Ectodermal cell (in vitro differentiated cells): Measurements from ENCODE around the gene ERBB3. TPM values are rescaled to one million over a fixed set of nuclear protein-coding genes. Genes with fewer than 3 reads are reported as not detected.
"Not testable (repeated sequence)": the region's sequence is repeated elsewhere in the genome, so short reads cannot be mapped to it uniquely, and the experiment has no call there.

Experiments used
- H3K27ac ChIP-seq: 2 replicates; pipeline ENCODE4 v1.7.0; 2013; ENCODE audit warnings: mild to moderate bottlenecking, low read depth, low read length; ENCODE audit not compliant: insufficient read depth, poor library complexity, severe bottlenecking
- H3K27me3 ChIP-seq: 2 replicates; pipeline ENCODE4 v1.7.0; 2013; ENCODE audit warnings: mild to moderate bottlenecking, low read length; ENCODE audit not compliant: insufficient read depth, control insufficient read depth, poor library complexity, severe bottlenecking
- H3K36me3 ChIP-seq: one replicate; pipeline ENCODE4 v1.7.0; 2013; ENCODE audit warnings: low read length; ENCODE audit not compliant: control insufficient read depth, insufficient read depth
- H3K4me1 ChIP-seq: one replicate; pipeline ENCODE4 v1.7.0; 2013; ENCODE audit warnings: low read length; ENCODE audit not compliant: control insufficient read depth, insufficient read depth
- H3K4me3 ChIP-seq: 2 replicates; pipeline ENCODE4 v1.7.0; 2013; ENCODE audit warnings: low read depth, low read length, control low read depth; ENCODE audit not compliant: insufficient read depth
- H3K9me3 ChIP-seq: 2 replicates; pipeline ENCODE4 v1.7.0; 2013; ENCODE audit warnings: mild to moderate bottlenecking, low read length, moderate library complexity; ENCODE audit not compliant: control insufficient read depth
- WGBS, 2 experiments: methylation state at CpG; one replicate each; pipeline ENCODE4 v1.1.7; 2013; ENCODE audit warnings: missing lambda C conversion rate in 2 of 2; 5-methylcytosine and 5-hydroxymethylcytosine counted together
- polyA plus RNA-seq, 4 experiments: library from polyadenylated mRNA; stranded (reverse); fragments of 50-300 nt; gene quantifications; one replicate each; pipeline ENCODE4 v1.2.3, GENCODE V29; 2013

Gene ERBB3
- 21.4 TPM for polyA plus RNA-seq (2013, experiment 1 of 4)
- polyA plus RNA-seq (2013, experiment 2 of 4): 24.4 TPM
- polyA plus RNA-seq (2013, experiment 3 of 4): 14.6 TPM
- polyA plus RNA-seq (2013, experiment 4 of 4): 16.4 TPM

DNA sequence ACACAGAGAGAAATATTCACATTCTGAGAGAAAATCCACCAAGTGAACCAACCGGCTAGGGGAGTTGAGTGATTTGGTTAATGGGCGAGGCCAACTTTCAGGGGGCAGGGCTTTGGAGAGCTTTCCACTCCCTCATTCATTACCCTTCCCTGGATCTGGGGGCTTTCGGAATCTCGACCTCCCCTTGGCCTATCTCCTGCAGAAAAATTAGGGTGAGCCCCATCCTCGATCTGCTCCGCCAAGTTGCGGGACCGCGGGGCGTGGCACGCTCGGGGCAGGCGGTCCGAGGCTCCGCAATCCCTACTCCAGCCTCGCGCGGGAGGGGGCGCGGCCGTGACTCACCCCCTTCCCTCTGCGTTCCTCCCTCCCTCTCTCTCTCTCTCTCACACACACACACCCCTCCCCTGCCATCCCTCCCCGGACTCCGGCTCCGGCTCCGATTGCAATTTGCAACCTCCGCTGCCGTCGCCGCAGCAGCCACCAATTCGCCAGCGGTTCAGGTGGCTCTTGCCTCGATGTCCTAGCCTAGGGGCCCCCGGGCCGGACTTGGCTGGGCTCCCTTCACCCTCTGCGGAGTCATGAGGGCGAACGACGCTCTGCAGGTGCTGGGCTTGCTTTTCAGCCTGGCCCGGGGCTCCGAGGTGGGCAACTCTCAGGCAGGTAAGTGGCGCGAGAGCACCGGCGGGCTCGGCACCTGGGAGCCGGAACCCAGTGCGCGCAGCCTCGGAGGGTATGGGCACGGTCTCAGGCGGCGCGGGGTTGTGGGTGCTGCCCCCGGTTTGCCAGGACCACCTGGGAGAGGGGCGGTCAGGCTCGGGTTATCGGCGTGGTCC, at the start of gene ERBB3:
Gene ERBB3 (plus strand): TSS at position 443 of the 833 bp plus-strand sequence. CDS start 136 bp downstream, at position 579.
- H3K4me3 ChIP-seq: peak within 1 kb of the TSS; percentile 44
- H3K27ac ChIP-seq: peak within 1 kb of the TSS; percentile 50
- H3K9me3 ChIP-seq: no peaks in the 10 kb centered on the region
- WGBS, 2 experiments: 0% methylated on average over 58 to 59 of the region's 59 CpGs
- H3K27me3 ChIP-seq: peaks cover 25% of the 10 kb centered on the region
- H3K36me3 ChIP-seq: no peaks in the 10 kb centered on the region
- peaks cover 5% of the 10 kb centered on the region for H3K4me1 ChIP-seq

DNA sequence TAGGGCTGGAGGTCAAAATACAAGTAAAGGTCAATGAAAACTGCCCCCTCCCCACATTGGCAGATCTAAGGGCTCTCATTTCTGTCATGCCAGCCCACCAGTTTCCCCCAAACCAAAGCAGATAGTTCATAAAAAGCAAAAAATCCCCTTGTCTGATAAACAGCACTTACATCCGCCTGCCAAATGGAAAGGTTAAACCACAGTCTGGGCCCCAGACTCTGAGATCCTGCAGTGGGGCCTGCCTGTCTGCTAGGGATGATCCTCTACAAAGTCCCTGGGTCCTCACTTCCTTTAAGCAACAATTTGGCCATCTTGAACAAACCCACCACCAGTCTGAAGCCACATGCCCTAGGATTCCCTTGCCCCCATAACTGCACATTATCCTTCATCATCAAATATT, 48.0 kb upstream of the ERBB3 start:
- Histone ChIP-seq H3K9me3 (no peaks in the 10 kb centered on the region), H3K4me3 (no peak overlapping the region), H3K27me3 (no peaks in the 10 kb centered on the region), H3K36me3 (peaks cover 41% of the 10 kb centered on the region), H3K27ac (no peak overlapping the region), H3K4me1 (no peaks in the 10 kb centered on the region)
- 90 to 94% methylated on average over 1 of the region's 1 CpG for WGBS, 2 experiments

DNA sequence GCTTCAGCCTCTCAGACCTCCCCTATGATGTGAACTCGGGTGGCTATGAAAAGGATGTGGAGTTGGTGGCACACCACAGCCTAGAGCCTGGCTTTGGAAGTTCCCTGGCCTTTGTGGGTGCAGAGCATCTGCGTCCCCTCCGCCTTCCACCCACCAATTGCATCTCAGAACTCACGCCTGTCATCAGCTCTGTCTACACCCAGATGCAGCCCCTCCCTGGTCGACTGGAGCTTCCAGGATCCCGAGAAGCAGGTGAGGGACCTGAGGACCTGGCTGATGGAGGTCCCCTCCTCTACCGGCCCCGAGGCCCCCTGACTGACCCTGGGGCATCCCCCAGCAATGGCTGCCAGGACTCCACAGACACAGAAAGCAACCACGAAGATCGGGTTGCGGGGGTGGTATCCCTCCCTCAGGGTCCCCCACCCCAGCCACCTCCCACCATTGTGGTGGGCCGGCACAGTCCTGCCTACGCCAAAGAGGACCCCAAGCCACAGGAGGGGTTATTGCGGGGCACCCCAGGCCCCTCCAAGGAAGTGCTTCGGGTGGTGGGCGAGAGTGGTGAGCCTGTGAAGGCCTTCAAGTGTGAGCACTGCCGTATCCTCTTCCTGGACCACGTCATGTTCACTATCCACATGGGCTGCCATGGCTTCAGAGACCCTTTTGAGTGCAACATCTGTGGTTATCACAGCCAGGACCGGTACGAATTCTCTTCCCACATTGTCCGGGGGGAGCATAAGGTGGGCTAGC, 45.2 kb upstream of the ERBB3 start:
- Histone ChIP-seq H3K36me3 (peaks cover 26% of the 10 kb centered on the region), H3K4me1 (no peaks in the 10 kb centered on the region), H3K9me3 (no peaks in the 10 kb centered on the region), H3K27ac (no peak overlapping the region), H3K4me3 (no peak overlapping the region), H3K27me3 (no peaks in the 10 kb centered on the region)
- 94 to 95% methylated on average over 21 of the region's 21 CpGs for WGBS, 2 experiments

DNA sequence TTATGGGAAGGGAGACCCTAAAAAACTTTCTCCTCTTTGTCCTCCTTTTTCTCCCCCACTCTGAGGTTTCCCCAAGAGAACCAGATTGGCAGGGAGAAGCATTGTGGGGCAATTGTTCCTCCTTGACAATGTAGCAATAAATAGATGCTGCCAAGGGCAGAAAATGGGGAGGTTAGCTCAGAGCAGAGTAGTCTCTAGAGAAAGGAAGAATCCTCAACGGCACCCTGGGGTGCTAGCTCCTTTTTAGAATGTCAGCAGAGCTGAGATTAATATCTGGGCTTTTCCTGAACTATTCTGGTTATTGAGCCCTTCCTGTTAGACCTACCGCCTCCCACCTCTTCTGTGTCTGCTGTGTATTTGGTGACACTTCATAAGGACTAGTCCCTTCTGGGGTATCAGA, 42.8 kb upstream of the ERBB3 start:
- H3K4me1 ChIP-seq: peaks cover 7% of the 10 kb centered on the region
- no peak overlapping the region for H3K27ac ChIP-seq
- 92 to 94% methylated on average over 2 of the region's 2 CpGs for WGBS, 2 experiments
- H3K36me3 ChIP-seq: peaks cover 25% of the 10 kb centered on the region
- H3K4me3 ChIP-seq: no peak overlapping the region
- no peaks in the 10 kb centered on the region for H3K27me3 ChIP-seq
- no peaks in the 10 kb centered on the region for H3K9me3 ChIP-seq

- 87 to 90% methylated on average over 1 to 2 of the region's 2 CpGs for WGBS, 2 experiments
- H3K4me3 ChIP-seq: no peak overlapping the region
- H3K27me3 ChIP-seq: no peaks in the 10 kb centered on the region
- H3K27ac ChIP-seq: no peak overlapping the region
- peaks cover 15% of the 10 kb centered on the region for H3K36me3 ChIP-seq
- no peaks in the 10 kb centered on the region for H3K9me3 ChIP-seq
- peaks cover 10% of the 10 kb centered on the region for H3K4me1 ChIP-seq
These were observed 41.8 kb upstream of the ERBB3 start for GRCh38 chr12:56038022-56038655.

- H3K27ac ChIP-seq: no peak overlapping the region
- peaks cover 10% of the 10 kb centered on the region for H3K4me1 ChIP-seq
- H3K27me3 ChIP-seq: no peaks in the 10 kb centered on the region
- peaks cover 23% of the 10 kb centered on the region for H3K36me3 ChIP-seq
- no peaks in the 10 kb centered on the region for H3K9me3 ChIP-seq
- no peak overlapping the region for H3K4me3 ChIP-seq
- WGBS, 2 experiments: 88 to 100% methylated on average over 1 of the region's 1 CpG
These were observed 39.8 kb upstream of the ERBB3 start for GRCh38 chr12:56040151-56040550.

GRCh38 chr12:56040963-56041551, 38.9 kb upstream of the ERBB3 start:
- H3K36me3 ChIP-seq: peaks cover 15% of the 10 kb centered on the region
- H3K9me3 ChIP-seq: no peaks in the 10 kb centered on the region
- H3K4me1 ChIP-seq: peaks cover 10% of the 10 kb centered on the region
- H3K27ac ChIP-seq: peak overlapping the region; percentile 70
- peak overlapping the region; percentile 28 for H3K4me3 ChIP-seq
- 57 to 62% methylated on average over 14 of the region's 14 CpGs for WGBS, 2 experiments
- no peaks in the 10 kb centered on the region for H3K27me3 ChIP-seq

GRCh38 chr12:56041552-56042429, 38.2 kb upstream of the ERBB3 start, which contains the start of gene RPS26:
TSS of gene RPS26 (plus strand) at chr12:56041918. CDS start at chr12:56042167, 249 bp downstream.
- H3K4me1 ChIP-seq: peaks cover 10% of the 10 kb centered on the region
- WGBS, 2 experiments: 0 to 1% methylated on average over 50 of the region's 50 CpGs
- no peaks in the 10 kb centered on the region for H3K27me3 ChIP-seq
- no peaks in the 10 kb centered on the region for H3K9me3 ChIP-seq
- H3K36me3 ChIP-seq: peaks cover 15% of the 10 kb centered on the region
- peak within 1 kb of the TSS; percentile 93 for H3K27ac ChIP-seq
- peak within 1 kb of the TSS; percentile 97 for H3K4me3 ChIP-seq

- H3K4me1 ChIP-seq, H3K27me3 ChIP-seq, H3K9me3 ChIP-seq: not testable (repeated sequence)
- H3K27ac ChIP-seq: peak overlapping the region; percentile 93
- peak overlapping the region; percentile 97 for H3K4me3 ChIP-seq
- 1 to 2% methylated on average over 18 to 20 of the region's 20 CpGs for WGBS, 2 experiments
- peaks cover 15% of the 10 kb centered on the region for H3K36me3 ChIP-seq
These were observed 37.5 kb upstream of the ERBB3 start for GRCh38 chr12:56042430-56042813.
